GM19455 (cell line): ENCODE measurements around the gene PLCG2.
"Not testable (repeated sequence)": the region's sequence is repeated elsewhere in the genome, so short reads cannot be mapped to it uniquely, and the experiment has no call there.

Experiments used
- ATAC-seq: cut with Tn5 transposase; IDR thresholded peaks from one replicate; pipeline ENCODE4 v1.9.1; 2021; ENCODE audit not compliant: unreplicated experiment

PLCG2 gene

GRCh38 chr16:81987706-81988105, 208.6 kb downstream of the PLCG2 start:
- no peak for ATAC-seq

- no peak for ATAC-seq
Observed at GRCh38 chr16:81992859-81993258, 213.8 kb downstream of the PLCG2 start.

GRCh38 chr16:81994485-81994884, 215.4 kb downstream of the PLCG2 start:
- no peak for ATAC-seq

GRCh38 chr16:81995651-81996050, 216.6 kb downstream of the PLCG2 start:
- ATAC-seq: no peak

GRCh38 chr16:81996664-81997509, 217.8 kb downstream of the PLCG2 start:
- ATAC-seq: no peak

GRCh38 chr16:81997738-81998137, 218.6 kb downstream of the PLCG2 start:
- ATAC-seq: no peak

- ATAC-seq: no peak
Observed at GRCh38 chr16:82002831-82003230, 223.7 kb downstream of the PLCG2 start.

- no peak for ATAC-seq
Observed at GRCh38 chr16:82004601-82005000, 225.5 kb downstream of the PLCG2 start.

- ATAC-seq: no peak
Observed at GRCh38 chr16:82005027-82005830, 226.1 kb downstream of the PLCG2 start.

GRCh38 chr16:82006036-82006435, 226.9 kb downstream of the PLCG2 start:
- no peak for ATAC-seq

- no peak for ATAC-seq
Observed at GRCh38 chr16:82007189-82007588, 228.1 kb downstream of the PLCG2 start.

- no peak for ATAC-seq
Observed at GRCh38 chr16:82008957-82009592, 230.0 kb downstream of the PLCG2 start.

GRCh38 chr16:82009789-82010188, 230.7 kb downstream of the PLCG2 start:
- ATAC-seq: not testable (repeated sequence)

GRCh38 chr16:82010649-82011048, 231.6 kb downstream of the PLCG2 start:
- ATAC-seq: no peak

GRCh38 chr16:82011199-82011641, 232.1 kb downstream of the PLCG2 start, which contains the start of gene SDR42E1:
TSS of gene SDR42E1 (minus strand) at chr16:82011470. CDS start at chr16:82000858, 10,612 bp downstream.
- ATAC-seq: peak; percentile 98
